Effector memory CD4-positive, alpha-beta T cell (primary cell): Measurements from ENCODE around the gene B3GNT8.
A peak's percentile ranks its signal among the peaks of the same experiment; 100 is the strongest.
"Not testable (repeated sequence)": the region's sequence is repeated elsewhere in the genome, so short reads cannot be mapped to it uniquely, and the experiment has no call there.

ENCODE experiments used
- DNase-seq, 3 donors: peaks; one replicate each; pipeline ENCODE4 v3.0.0-alpha.2; 2020
- H3K27ac ChIP-seq: 2 replicates; pipeline ENCODE4 v1.7.0; 2013; ENCODE audit warnings: mild to moderate bottlenecking, low read length, moderate library complexity; ENCODE audit not compliant: insufficient read depth, poor library complexity, severe bottlenecking
- H3K27me3 ChIP-seq: replicated peaks from 2 replicates; pipeline ENCODE4 v1.7.0; 2013; ENCODE audit warnings: mild to moderate bottlenecking, low read length; ENCODE audit not compliant: insufficient read depth, control insufficient read depth, poor library complexity, severe bottlenecking
- H3K36me3 ChIP-seq: 2 replicates; pipeline ENCODE4 v1.7.0; 2013; ENCODE audit warnings: mild to moderate bottlenecking, low read length, moderate library complexity; ENCODE audit not compliant: control insufficient read depth, insufficient read depth
- H3K4me1 ChIP-seq: 2 replicates; pipeline ENCODE4 v1.7.0; 2013; ENCODE audit warnings: low read length, mild to moderate bottlenecking; ENCODE audit not compliant: control insufficient read depth, insufficient read depth, poor library complexity, severe bottlenecking
- H3K4me3 ChIP-seq: 2 replicates; pipeline ENCODE4 v1.7.0; 2013; ENCODE audit warnings: low read length, low read depth, mild to moderate bottlenecking; ENCODE audit not compliant: insufficient read depth, poor library complexity, severe bottlenecking
- H3K9me3 ChIP-seq: 2 replicates; pipeline ENCODE4 v1.7.0; 2013; ENCODE audit warnings: mild to moderate bottlenecking, low read length, moderate library complexity; ENCODE audit not compliant: control insufficient read depth

B3GNT8 gene

DNA sequence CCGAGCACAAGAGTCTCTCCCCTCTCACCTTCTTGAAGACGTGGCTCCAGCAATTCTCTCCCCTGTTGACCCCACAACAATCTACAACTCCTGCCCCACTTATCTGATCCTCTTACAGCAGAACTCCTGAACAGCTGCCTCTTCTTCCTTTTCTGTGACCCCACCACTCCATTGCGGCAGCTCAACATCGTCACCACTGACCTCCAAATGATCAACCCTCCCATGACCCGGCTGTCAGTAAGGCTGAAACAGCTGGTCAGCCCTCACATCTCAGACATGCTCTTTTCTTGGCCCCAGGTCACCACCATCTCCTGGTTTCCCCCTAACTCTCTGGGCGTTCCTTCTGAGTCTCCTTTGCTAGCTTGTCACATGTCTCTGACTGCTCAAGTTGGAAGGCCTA lies 31.8 kb downstream of the B3GNT8 start:
- H3K36me3 ChIP-seq = peaks cover 19% of the 10 kb centered on the region
- H3K27me3 ChIP-seq = no peaks in the 10 kb centered on the region
- H3K4me3 ChIP-seq = no peak overlapping the region
- no peak overlapping the region for H3K27ac ChIP-seq
- H3K4me1 ChIP-seq = peaks cover 5% of the 10 kb centered on the region
- DNase-seq = no peak
- no peaks in the 10 kb centered on the region for H3K9me3 ChIP-seq

- Histone ChIP-seq H3K4me1 (peaks cover 5% of the 10 kb centered on the region), H3K36me3 (peaks cover 39% of the 10 kb centered on the region), H3K27me3 (no peaks in the 10 kb centered on the region), H3K9me3 (no peaks in the 10 kb centered on the region), H3K27ac (no peak overlapping the region), H3K4me3 (no peak overlapping the region)
- DNase-seq = no peak
Observed at GRCh38 chr19:41392775-41393174, 34.4 kb downstream of the B3GNT8 start.

DNA sequence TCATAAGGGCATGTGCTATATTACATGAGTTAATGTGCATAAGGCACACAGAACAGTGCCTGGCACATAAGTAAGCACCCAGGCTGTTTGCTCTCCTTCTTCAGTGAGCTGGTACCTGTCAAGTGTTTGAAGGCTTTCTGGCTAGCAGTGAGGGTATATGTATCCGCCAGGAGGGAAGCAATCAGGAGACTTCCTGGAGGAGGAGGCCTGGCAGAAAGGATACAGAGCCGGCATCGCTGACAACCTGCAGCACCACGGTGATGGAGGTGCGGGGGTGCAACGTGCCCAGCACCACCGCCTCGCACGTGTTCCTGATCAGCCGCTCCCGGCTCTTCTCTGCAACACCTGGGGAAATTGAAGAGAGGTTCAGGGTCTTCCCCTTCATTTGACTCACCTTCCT lies 35.6 kb downstream of the B3GNT8 start:
- Histone ChIP-seq H3K27ac (no peak overlapping the region), H3K36me3 (peaks cover 44% of the 10 kb centered on the region), H3K4me3 (no peak overlapping the region), H3K27me3 (no peaks in the 10 kb centered on the region), H3K9me3 (no peaks in the 10 kb centered on the region), H3K4me1 (peaks cover 5% of the 10 kb centered on the region)
- DNase-seq = no peak

- peaks cover 37% of the 10 kb centered on the region for H3K36me3 ChIP-seq
- no peaks in the 10 kb centered on the region for H3K9me3 ChIP-seq
- no peak overlapping the region for H3K27ac ChIP-seq
- DNase-seq = no peak
- H3K27me3 ChIP-seq = no peaks in the 10 kb centered on the region
- no peaks in the 10 kb centered on the region for H3K4me1 ChIP-seq
- H3K4me3 ChIP-seq = no peak overlapping the region
Observed at GRCh38 chr19:41386442-41386841, 40.7 kb downstream of the B3GNT8 start.

DNA sequence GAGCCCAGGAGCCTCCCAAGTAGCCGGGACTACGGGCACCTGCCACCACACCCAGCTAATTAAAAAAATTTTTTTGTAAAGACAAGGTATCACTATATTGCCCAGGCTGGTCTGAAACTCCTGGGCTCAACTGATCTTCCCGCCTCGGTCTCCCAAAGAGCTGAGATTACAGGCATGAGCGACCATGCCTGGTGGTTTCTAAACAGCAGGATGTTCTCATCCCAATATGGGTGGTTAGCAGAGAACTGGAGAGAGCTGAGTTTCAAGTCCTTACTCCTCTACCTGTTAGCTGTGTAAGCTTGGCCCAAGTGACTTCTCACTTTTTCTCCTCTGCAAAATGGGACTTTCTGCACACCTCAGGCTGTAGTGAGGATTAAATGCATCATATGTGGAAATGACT lies 42.8 kb downstream of the B3GNT8 start:
- peaks cover 19% of the 10 kb centered on the region for H3K36me3 ChIP-seq

DNA sequence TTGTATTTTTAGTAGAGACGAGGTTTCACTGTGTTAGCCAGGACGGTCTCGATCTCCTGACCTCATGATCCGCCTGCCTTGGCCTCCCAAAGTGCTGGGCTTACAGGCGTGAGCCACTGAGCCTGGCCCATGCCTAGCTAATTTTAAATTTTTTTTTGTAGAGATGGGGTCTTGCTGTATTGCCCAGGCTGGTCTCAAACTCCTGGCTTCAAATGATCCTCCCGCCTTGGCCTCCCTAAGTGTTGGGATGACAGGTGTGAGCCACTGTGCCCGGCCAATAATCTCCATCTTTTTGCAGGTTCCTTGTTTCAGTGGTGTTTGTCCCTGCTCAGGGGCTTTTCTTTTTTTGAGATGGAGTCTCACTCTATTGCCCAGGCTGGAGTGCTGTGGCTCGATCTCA lies 45.6 kb downstream of the B3GNT8 start:
- not testable (repeated sequence) for DNase-seq, H3K27me3 ChIP-seq, H3K4me1 ChIP-seq, H3K36me3 ChIP-seq, H3K4me3 ChIP-seq, H3K9me3 ChIP-seq, H3K27ac ChIP-seq

More for the DNA sequence above, 42.8 kb downstream of the B3GNT8 start:
- no peak for DNase-seq
- no peaks in the 10 kb centered on the region for H3K27me3 ChIP-seq
- H3K27ac ChIP-seq = no peak overlapping the region
- no peaks in the 10 kb centered on the region for H3K9me3 ChIP-seq
- H3K4me1 ChIP-seq = no peaks in the 10 kb centered on the region
- H3K4me3 ChIP-seq = no peak overlapping the region

GRCh38 chr19:41377977-41378709 lies 49.0 kb downstream of the B3GNT8 start:
- Histone ChIP-seq H3K9me3 (no peaks in the 10 kb centered on the region), H3K27ac (no peak overlapping the region), H3K4me3 (no peak overlapping the region), H3K27me3 (no peaks in the 10 kb centered on the region), H3K36me3 (no peaks in the 10 kb centered on the region), H3K4me1 (no peaks in the 10 kb centered on the region)
- no peak for DNase-seq

DNA sequence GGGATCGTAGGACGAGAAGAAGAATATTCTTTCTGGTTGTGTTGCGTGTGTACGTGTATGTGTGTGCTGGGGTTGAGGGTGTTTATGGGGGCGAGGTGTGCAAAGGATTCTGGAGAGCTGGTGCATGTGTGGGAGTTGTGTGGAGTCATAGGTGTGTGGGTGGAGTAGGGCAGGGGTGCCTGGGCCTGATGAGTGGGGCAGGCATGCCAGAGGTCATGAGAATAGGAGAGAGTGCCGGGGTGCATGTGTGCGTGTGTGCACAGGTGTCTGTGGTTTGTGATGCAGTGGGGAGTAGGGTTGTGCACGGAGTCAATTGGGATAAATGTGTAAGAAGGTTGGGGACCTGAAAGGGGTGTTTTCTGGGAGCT lies 50.2 kb downstream of the B3GNT8 start:
- no peaks in the 10 kb centered on the region for H3K4me1 ChIP-seq
- peak overlapping the region; percentile 64 for H3K4me3 ChIP-seq
- H3K9me3 ChIP-seq = no peaks in the 10 kb centered on the region
- peak overlapping the region; percentile 40 for H3K27ac ChIP-seq
- no peaks in the 10 kb centered on the region for H3K27me3 ChIP-seq
- no peaks in the 10 kb centered on the region for H3K36me3 ChIP-seq
- no peak for DNase-seq

DNA sequence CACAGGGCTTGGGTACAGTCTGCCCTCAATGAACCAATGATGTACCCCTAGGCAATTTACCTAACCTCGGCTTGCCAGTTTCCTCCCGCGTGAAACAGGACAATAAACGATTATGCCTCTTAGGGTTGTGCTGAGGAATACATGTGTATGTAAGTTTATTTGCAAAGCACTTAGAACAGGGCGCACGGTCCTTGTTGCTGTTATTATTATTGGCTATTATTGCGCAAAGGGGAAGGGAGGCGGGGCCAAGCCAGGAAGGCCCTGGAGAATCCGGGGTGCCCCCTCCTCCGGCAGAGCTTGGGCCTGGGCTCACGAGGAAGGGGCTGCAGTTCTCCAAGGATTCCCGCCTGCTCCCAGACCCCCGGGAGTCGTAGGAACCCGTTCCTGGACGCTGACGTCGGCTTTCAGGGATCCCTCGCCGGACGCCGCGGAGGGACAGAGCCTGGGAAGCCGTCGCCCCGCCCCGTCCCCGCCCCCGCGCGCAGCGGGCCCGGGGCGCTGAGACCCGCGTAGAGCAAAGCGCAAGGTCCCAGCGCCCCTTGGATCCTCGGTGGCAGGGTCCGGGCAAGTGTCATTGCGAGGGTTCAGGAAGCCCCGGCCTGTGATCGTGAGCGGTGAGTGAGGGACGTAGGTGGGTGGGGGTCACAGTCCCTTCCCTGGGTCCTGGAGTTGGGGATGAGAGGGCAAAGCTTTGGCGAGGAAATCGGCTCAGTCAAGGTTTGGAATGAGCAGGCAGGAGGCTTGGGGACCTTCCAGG lies 50.8 kb downstream of the B3GNT8 start, which contains the start of gene TMEM91:
TMEM91 (plus strand) TSS at position 293 of the 757 bp plus-strand sequence. CDS start 1,777 bp downstream, outside the sequence.
- Histone ChIP-seq H3K27me3 (no peaks in the 10 kb centered on the region), H3K4me3 (peak within 1 kb of the TSS; percentile 64), H3K36me3 (no peaks in the 10 kb centered on the region), H3K9me3 (no peaks in the 10 kb centered on the region), H3K27ac (peak within 1 kb of the TSS; percentile 40), H3K4me1 (no peaks in the 10 kb centered on the region)
- no peak for DNase-seq
